ENCODE results near the gene SEC24D.

The SEC24D gene

DNA sequence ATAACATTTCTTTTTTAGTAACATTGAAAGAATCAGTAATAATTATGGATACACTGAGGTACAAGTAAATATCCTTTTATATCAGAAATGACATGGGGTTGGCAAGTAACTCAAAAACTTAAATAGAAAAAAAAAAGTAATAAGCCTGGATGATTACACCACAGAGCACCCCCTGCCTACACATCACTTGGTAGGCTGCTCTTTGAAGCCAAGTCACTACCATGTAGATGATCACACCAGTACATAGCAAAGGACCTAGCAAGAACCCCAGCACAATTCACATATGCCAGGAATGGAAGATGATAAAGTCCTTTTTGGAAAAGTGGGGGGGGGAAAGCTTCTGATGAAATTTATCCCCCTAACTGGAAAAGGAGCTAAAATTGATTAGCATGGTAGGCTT lies 93.9 kb downstream of the SEC24D start:
- peaks cover 44% of the 10 kb centered on the region for H3K36me3 ChIP-seq
- H3K9me3 ChIP-seq = no peaks in the 10 kb centered on the region
- no peaks in the 10 kb centered on the region for H3K4me1 ChIP-seq (ENCODE audit: control insufficient read depth in 1 of 2, insufficient read depth in 1 of 2, low read depth in 1 of 2, low read length in 1 of 2)
- no peak overlapping the region for H3K4me3 ChIP-seq (ENCODE audit: low read depth in 1 of 2, low read length in 1 of 2)
- H3K27ac ChIP-seq = no peak overlapping the region
- TF ChIP-seq, protein P1, sequence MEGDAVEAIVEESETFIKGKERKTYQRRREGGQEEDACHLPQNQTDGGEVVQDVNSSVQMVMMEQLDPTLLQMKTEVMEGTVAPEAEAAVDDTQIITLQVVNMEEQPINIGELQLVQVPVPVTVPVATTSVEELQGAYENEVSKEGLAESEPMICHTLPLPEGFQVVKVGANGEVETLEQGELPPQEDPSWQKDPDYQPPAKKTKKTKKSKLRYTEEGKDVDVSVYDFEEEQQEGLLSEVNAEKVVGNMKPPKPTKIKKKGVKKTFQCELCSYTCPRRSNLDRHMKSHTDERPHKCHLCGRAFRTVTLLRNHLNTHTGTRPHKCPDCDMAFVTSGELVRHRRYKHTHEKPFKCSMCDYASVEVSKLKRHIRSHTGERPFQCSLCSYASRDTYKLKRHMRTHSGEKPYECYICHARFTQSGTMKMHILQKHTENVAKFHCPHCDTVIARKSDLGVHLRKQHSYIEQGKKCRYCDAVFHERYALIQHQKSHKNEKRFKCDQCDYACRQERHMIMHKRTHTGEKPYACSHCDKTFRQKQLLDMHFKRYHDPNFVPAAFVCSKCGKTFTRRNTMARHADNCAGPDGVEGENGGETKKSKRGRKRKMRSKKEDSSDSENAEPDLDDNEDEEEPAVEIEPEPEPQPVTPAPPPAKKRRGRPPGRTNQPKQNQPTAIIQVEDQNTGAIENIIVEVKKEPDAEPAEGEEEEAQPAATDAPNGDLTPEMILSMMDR (IDR thresholded peaks at IDR 0.05) = no peak
- no peaks in the 10 kb centered on the region for H3K27me3 ChIP-seq

GRCh38 chr4:118741301-118741855 lies 94.5 kb downstream of the SEC24D start:
- Histone ChIP-seq H3K4me3 (ENCODE audit: low read depth in 1 of 2, low read length in 1 of 2) (no peak overlapping the region), H3K9me3 (no peaks in the 10 kb centered on the region), H3K27ac (no peak overlapping the region), H3K36me3 (peaks cover 50% of the 10 kb centered on the region), H3K4me1 (ENCODE audit: control insufficient read depth in 1 of 2, insufficient read depth in 1 of 2, low read depth in 1 of 2, low read length in 1 of 2) (no peaks in the 10 kb centered on the region), H3K27me3 (no peaks in the 10 kb centered on the region)
- TF ChIP-seq, protein P1 (IDR thresholded peaks at IDR 0.05) = no peak

DNA sequence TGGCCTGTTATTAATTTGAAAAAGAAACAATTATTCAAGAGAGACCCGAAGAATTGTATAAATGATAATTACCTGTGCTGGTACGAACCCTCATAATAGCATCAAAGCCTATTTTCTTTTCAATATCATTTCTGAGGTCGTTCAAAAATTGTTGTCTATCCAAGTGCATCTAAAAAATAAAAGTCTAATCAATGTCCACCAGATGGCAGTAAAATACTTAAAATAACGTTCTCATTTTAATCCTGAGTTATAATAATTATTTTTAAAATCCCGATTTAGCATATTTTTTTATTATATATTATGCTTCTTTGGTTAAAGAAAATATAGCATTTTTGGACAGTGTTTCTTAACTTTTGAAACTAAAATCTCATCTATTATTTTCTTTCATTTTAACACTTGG lies 95.1 kb downstream of the SEC24D start:
- TF ChIP-seq, protein P1 (IDR thresholded peaks at IDR 0.05) = no peak
- Histone ChIP-seq H3K27me3 (no peaks in the 10 kb centered on the region), H3K36me3 (peaks cover 55% of the 10 kb centered on the region), H3K27ac (no peak overlapping the region), H3K4me1 (ENCODE audit: control insufficient read depth in 1 of 2, insufficient read depth in 1 of 2, low read depth in 1 of 2, low read length in 1 of 2) (no peaks in the 10 kb centered on the region), H3K4me3 (ENCODE audit: low read depth in 1 of 2, low read length in 1 of 2) (no peak overlapping the region), H3K9me3 (no peaks in the 10 kb centered on the region)

DNA sequence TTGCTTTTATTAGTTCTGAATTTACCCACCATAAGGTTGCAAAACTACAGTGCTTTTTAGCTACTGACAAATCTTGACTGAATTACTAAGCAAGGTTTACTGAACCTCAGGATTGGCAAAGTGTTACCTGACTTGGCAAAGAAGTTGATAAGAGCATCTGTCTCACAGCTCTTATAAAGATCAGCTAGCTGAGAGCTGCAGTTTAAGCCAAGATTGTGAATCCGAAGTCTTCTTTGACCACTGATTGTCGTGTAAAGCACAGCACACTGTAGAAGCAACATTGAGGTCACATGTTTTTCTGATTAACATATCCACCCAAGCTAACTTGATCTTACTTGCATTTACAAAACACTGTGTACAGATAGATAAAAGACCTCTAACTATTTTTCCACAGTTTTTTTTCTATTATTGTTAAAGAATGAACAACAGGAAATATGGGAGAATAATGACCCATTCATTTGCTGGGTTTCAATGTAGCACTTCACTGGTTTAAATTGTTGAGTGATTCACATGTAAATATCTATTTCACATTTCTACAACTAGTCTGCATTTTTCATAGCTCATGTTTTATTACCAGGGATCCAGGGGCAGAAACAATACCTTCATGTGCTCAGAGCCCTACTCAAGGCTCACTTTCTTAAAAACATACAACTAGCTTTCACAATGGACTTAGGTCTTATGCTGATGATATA lies 96.8 kb downstream of the SEC24D start:
- Histone ChIP-seq H3K27ac (no peak overlapping the region), H3K36me3 (peaks cover 54% of the 10 kb centered on the region)
- TF ChIP-seq, protein P1 (IDR thresholded peaks at IDR 0.05) = no peak

GRCh38 chr4:118738090-118738489 lies 97.8 kb downstream of the SEC24D start:
- Histone ChIP-seq H3K36me3 (peaks cover 49% of the 10 kb centered on the region), H3K4me3 (ENCODE audit: low read depth in 1 of 2, low read length in 1 of 2) (no peak overlapping the region), H3K4me1 (ENCODE audit: control insufficient read depth in 1 of 2, insufficient read depth in 1 of 2, low read depth in 1 of 2, low read length in 1 of 2) (no peaks in the 10 kb centered on the region), H3K27ac (no peak overlapping the region), H3K9me3 (no peaks in the 10 kb centered on the region), H3K27me3 (no peaks in the 10 kb centered on the region)
- TF ChIP-seq, protein P1 (IDR thresholded peaks at IDR 0.05) = no peak

More for the DNA sequence above, 96.8 kb downstream of the SEC24D start:
- no peak overlapping the region for H3K4me3 ChIP-seq (ENCODE audit: low read depth in 1 of 2, low read length in 1 of 2)
- H3K4me1 ChIP-seq (ENCODE audit: control insufficient read depth in 1 of 2, insufficient read depth in 1 of 2, low read depth in 1 of 2, low read length in 1 of 2) = no peaks in the 10 kb centered on the region
- H3K9me3 ChIP-seq = no peaks in the 10 kb centered on the region
- no peaks in the 10 kb centered on the region for H3K27me3 ChIP-seq
